ENCODE results near the gene ITGB3. TPM values are rescaled to one million over a fixed set of nuclear protein-coding genes. Genes with fewer than 3 reads are reported as not detected.

Gene ITGB3
- total and polyA plus RNA-seq, 9 of the 15 experiments (the other 6 are each of a cell fraction or from before 2014, with no cell fraction given): 0.08 to 2.6 (median 0.62) TPM; not detected in 1

DNA sequence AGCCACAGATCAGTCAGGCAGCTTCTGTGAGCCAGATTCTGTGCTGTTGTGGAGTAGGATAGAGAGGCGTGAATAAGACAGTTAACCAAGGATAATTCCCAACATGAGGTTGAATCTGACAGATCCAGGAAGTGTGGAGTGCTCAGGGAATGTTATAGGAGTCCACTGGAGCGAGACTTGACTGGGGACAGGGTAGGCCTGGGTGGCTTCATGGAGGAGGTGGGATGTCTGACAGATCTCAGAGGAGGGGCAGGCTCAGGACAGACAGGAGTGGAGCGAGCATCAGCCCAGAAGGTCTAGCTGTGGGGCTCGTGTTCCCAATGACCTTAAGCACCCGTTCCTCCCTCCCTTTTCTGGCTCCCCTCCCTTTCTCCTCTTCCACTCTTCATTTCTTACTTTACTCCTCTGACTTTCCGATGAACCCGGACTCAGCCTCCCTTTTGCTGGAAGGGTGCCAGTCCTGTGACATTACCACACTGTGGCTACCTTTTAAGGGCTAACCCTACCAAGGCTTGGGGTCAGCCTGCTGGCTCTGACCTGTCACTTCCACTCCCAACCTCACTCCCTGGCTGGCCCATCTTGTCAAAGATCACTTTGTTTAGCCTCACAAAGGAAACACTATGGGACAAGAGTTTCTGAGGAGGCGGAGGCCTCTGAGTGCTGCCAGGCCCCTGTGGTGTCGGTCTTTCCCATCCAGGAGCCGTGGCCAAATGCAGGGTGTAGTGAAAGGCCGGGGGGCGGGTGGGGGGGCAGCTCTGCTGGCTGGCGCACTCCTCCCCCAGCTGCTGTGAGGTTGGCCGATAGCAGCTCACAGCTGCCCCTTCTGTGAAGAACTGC lies 41.6 kb downstream of the ITGB3 start:
- intact Hi-C loops (cut with micrococcal nuclease): no loop called here
- ChIA-PET CTCF (ENCODE audit: low intra/inter-chr PET ratio) (no interaction called here), POLR2A (no interaction called here)
- TF ChIP-seq NR1H2 (CRISPR knock-in tag; IDR thresholded peaks at IDR 0.05) (no peak), NFIC (IDR thresholded peaks at IDR 0.05) (peak; percentile 62), ZFP36 (IDR thresholded peaks at IDR 0.05; ENCODE audit: low read depth, low read length, partially characterized antibody) (peak; percentile 77)
- peaks cover 30 to 33% of the 10 kb centered on the region in 2 experiments for H3K4me1 ChIP-seq (replicated peaks in 1 of 2; ENCODE audit: control insufficient read depth in 2 of 2, insufficient read depth in 2 of 2, low read length in 2 of 2)
- H3K36me3 ChIP-seq (ENCODE audit: control insufficient read depth, insufficient read depth, low read length): no peaks in the 10 kb centered on the region
- ATAC-seq (no peak), FAIRE-seq (peak; percentile 32), DNase-seq (ENCODE audit: extremely low read depth in 1 of 4, low spot score in 3 of 4) (no peak)
- no peaks in the 10 kb centered on the region for H3K79me2 ChIP-seq (ENCODE audit: control insufficient read depth, insufficient read depth, low read length)
- no peaks in the 10 kb centered on the region for H3K27me3 ChIP-seq (ENCODE audit: control insufficient read depth in 2 of 2, insufficient read depth in 2 of 2, low read length in 2 of 2)
- no peaks in the 10 kb centered on the region for H4K20me1 ChIP-seq (replicated peaks; ENCODE audit: control insufficient read depth, insufficient read depth, low read length)
- H3K27ac ChIP-seq (ENCODE audit: extremely low read depth, low read depth, low read length): no peak overlapping the region
- H3K4me2 ChIP-seq (ENCODE audit: insufficient read depth, low read length): no peak overlapping the region
- H2AFZ ChIP-seq (ENCODE audit: low read depth, low read length): 0 out of 2 replicates have a peak overlapping the region, but pooled peaks have one; percentile 36
- WGBS (ENCODE audit: insufficient coverage, low coverage, missing lambda C conversion rate): 61% methylated on average over 11 of the region's 14 CpGs
- BruUV-seq (replicated peaks): no TSS peak
- H3K9me3 ChIP-seq (replicated peaks; ENCODE audit: control insufficient read depth, insufficient read depth, low read depth, low read length): no peaks in the 10 kb centered on the region
- H3K9ac ChIP-seq (ENCODE audit: insufficient read depth in 1 of 2, low read depth in 2 of 2, low read length in 2 of 2): no peak overlapping the region; a peak in 1 of 4 replicates
- H3K9me1 ChIP-seq (ENCODE audit: control insufficient read depth, insufficient read depth, low read length): peaks cover 7% of the 10 kb centered on the region
- in situ Hi-C loops (cut with MboI): no loop called here
- H3K4me3 ChIP-seq: no peak overlapping the region

DNA sequence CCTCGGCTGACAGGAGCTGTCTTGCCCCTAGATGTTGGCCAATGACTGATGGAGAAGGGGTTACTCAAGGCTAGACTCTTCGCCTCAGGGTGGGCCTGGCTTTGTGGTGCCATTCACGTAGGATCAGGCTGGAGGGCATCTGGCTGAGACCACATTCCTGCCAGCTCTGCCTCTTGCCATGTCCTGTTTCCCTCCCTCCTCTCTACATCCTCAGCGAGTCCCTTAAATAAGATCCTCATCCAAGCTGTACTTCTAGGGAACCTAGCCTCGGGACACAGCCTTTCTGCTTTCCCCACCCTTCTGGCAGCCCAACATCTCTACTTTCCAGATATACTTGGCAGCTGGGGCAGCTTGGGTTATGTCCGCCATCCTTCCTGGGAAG lies 42.2 kb downstream of the ITGB3 start:
- Histone ChIP-seq H3K4me2 (ENCODE audit: insufficient read depth, low read length) (no peak overlapping the region), H3K9me1 (ENCODE audit: control insufficient read depth, insufficient read depth, low read length) (peaks cover 3% of the 10 kb centered on the region), H3K27me3 (ENCODE audit: control insufficient read depth in 2 of 2, insufficient read depth in 2 of 2, low read length in 2 of 2) (no peaks in the 10 kb centered on the region), H3K4me1 (replicated peaks in 1 of 2; ENCODE audit: control insufficient read depth in 2 of 2, insufficient read depth in 2 of 2, low read length in 2 of 2) (peaks cover 27 to 29% of the 10 kb centered on the region in 2 experiments), H3K36me3 (ENCODE audit: control insufficient read depth, insufficient read depth, low read length) (no peaks in the 10 kb centered on the region), H4K20me1 (replicated peaks; ENCODE audit: control insufficient read depth, insufficient read depth, low read length) (no peaks in the 10 kb centered on the region), H3K4me3 (no peak overlapping the region), H3K27ac (ENCODE audit: extremely low read depth, low read depth, low read length) (no peak overlapping the region), H3K79me2 (ENCODE audit: control insufficient read depth, insufficient read depth, low read length) (no peaks in the 10 kb centered on the region), H3K9ac (ENCODE audit: insufficient read depth in 1 of 2, low read depth in 2 of 2, low read length in 2 of 2) (no peak overlapping the region), H2AFZ (ENCODE audit: low read depth, low read length) (no peak overlapping the region), H3K9me3 (replicated peaks; ENCODE audit: control insufficient read depth, insufficient read depth, low read depth, low read length) (no peaks in the 10 kb centered on the region)
- CTCF ChIA-PET (ENCODE audit: low intra/inter-chr PET ratio): no interaction called here
- ATAC-seq (no peak), FAIRE-seq (no peak), DNase-seq (ENCODE audit: extremely low read depth in 1 of 4, low spot score in 3 of 4) (no peak)
- POLR2A ChIA-PET: interaction anchor here (0.9 kb wide), 1 partner anchor 105 kb away, joined by 3 read pairs; no protein-coding TSS in a partner anchor
- 68% methylated on average over 6 of the region's 6 CpGs for WGBS (ENCODE audit: insufficient coverage, low coverage, missing lambda C conversion rate)
- TF ChIP-seq GABPB1 (CRISPR knock-in tag; IDR thresholded peaks at IDR 0.05) (no peak), RBM17 (IDR thresholded peaks at IDR 0.05; ENCODE audit: borderline replicate concordance, low read depth, low read length) (no peak), YBX1 (IDR thresholded peaks at IDR 0.05) (no peak), ZNF717 (CRISPR knock-in tag; IDR thresholded peaks at IDR 0.05) (no peak), OTX1 (CRISPR knock-in tag; IDR thresholded peaks at IDR 0.05) (no peak), PHF20 (IDR thresholded peaks at IDR 0.05; ENCODE audit: partially characterized antibody) (no peak), JUN (IDR thresholded peaks at IDR 0.05; ENCODE audit: borderline replicate concordance, low read depth, low read length) (no peak), JUN (CRISPR knock-in tag; IDR thresholded peaks at IDR 0.05; ENCODE audit: borderline replicate concordance) (no peak), TFAM (CRISPR knock-in tag; conservative IDR thresholded peaks at IDR 0.05) (no peak), MYC (IDR thresholded peaks at IDR 0.05; ENCODE audit: low read depth, low read length) (no peak), MYC (CRISPR knock-in tag; IDR thresholded peaks at IDR 0.05; ENCODE audit: borderline replicate concordance, low read depth) (no peak), CHD4 (IDR thresholded peaks at IDR 0.05; ENCODE audit: insufficient read depth, insufficient replicate concordance, low read depth, low read length, poor library complexity, severe bottlenecking) (no peak)
- TF ChIP-seq, protein P1, sequence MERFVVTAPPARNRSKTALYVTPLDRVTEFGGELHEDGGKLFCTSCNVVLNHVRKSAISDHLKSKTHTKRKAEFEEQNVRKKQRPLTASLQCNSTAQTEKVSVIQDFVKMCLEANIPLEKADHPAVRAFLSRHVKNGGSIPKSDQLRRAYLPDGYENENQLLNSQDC (CRISPR knock-in tag; IDR thresholded peaks at IDR 0.05): no peak
- intact Hi-C loops (cut with micrococcal nuclease) (no loop called here), in situ Hi-C loops (cut with MboI) (no loop called here)
- no TSS peak for BruUV-seq (replicated peaks)
